Astrocyte (in vitro differentiated cells and primary cell): ENCODE data around the gene C1QTNF9. TPM values are rescaled to one million over a fixed set of nuclear protein-coding genes. Genes with fewer than 3 reads are reported as not detected.

Source experiments
- DNase-seq: peaks from one replicate; pipeline ENCODE4 v3.0.0-alpha.2; 2010; ENCODE audit warnings: low read depth
- FAIRE-seq: peaks from 2 replicates; lab custom pipeline; 2011; peaks lifted over from hg19 to GRCh38; lab: Jason Lieb, UNC
- H2AFZ ChIP-seq: 2 replicates; pipeline ENCODE4 v1.6.0; 2012; ENCODE audit warnings: low read depth, low read length, inconsistent platforms
- H3K27ac ChIP-seq: 2 replicates; pipeline ENCODE4 v1.5.1; 2011; ENCODE audit warnings: low read depth, low read length, inconsistent platforms
- H3K27me3 ChIP-seq: 2 replicates; pipeline ENCODE4 v1.6.0; 2011; ENCODE audit warnings: low read length, inconsistent platforms; ENCODE audit not compliant: insufficient read depth
- H3K36me3 ChIP-seq: 2 replicates; pipeline ENCODE4 v1.5.1; 2011; ENCODE audit warnings: low read length, inconsistent platforms; ENCODE audit not compliant: insufficient read depth
- H3K4me1 ChIP-seq: 2 replicates; pipeline ENCODE4 v1.5.1; 2011; ENCODE audit warnings: low read length, inconsistent platforms; ENCODE audit not compliant: insufficient read depth
- H3K4me2 ChIP-seq: 2 replicates; pipeline ENCODE4 v1.6.0; 2012; ENCODE audit warnings: low read length, inconsistent platforms
- H3K4me3 ChIP-seq: 2 replicates; pipeline ENCODE4 v1.5.1; 2011; ENCODE audit warnings: low read depth, mild to moderate bottlenecking, low read length, inconsistent platforms; ENCODE audit not compliant: insufficient read depth
- H3K79me2 ChIP-seq: 2 replicates; pipeline ENCODE4 v1.6.0; 2012; ENCODE audit warnings: mild to moderate bottlenecking, low read length, inconsistent platforms; ENCODE audit not compliant: insufficient read depth
- H3K9ac ChIP-seq: 2 replicates; pipeline ENCODE4 v1.6.0; 2012; ENCODE audit warnings: mild to moderate bottlenecking, low read length, inconsistent platforms
- H3K9me3 ChIP-seq: 2 replicates; pipeline ENCODE4 v1.5.1; 2012; ENCODE audit warnings: low read depth, mild to moderate bottlenecking, low read length, inconsistent platforms; ENCODE audit not compliant: insufficient read depth
- H4K20me1 ChIP-seq: 2 replicates; pipeline ENCODE4 v1.6.0; 2012; ENCODE audit warnings: low read length, inconsistent platforms; ENCODE audit not compliant: insufficient read depth
- H3K27ac Mint-ChIP-seq: one replicate; pipeline ENCODE4 v1.8.0; 2021; ENCODE audit warnings: mild to moderate bottlenecking, mixed read lengths; ENCODE audit not compliant: unreplicated experiment
- H3K27me3 Mint-ChIP-seq: one replicate; pipeline ENCODE4 v1.8.0; 2021; ENCODE audit warnings: low read depth, mixed read lengths; ENCODE audit not compliant: unreplicated experiment
- H3K36me3 Mint-ChIP-seq: one replicate; pipeline ENCODE4 v1.8.0; 2021; ENCODE audit warnings: low read depth, mixed read lengths; ENCODE audit not compliant: unreplicated experiment
- H3K4me1 Mint-ChIP-seq: one replicate; pipeline ENCODE4 v1.8.0; 2021; ENCODE audit warnings: low read depth, mixed read lengths; ENCODE audit not compliant: unreplicated experiment
- H3K4me3 Mint-ChIP-seq: one replicate; pipeline ENCODE4 v1.8.0; 2021; ENCODE audit warnings: mild to moderate bottlenecking, moderate library complexity, mixed read lengths; ENCODE audit not compliant: unreplicated experiment
- H3K9me3 Mint-ChIP-seq: one replicate; pipeline ENCODE4 v1.8.0; 2021; ENCODE audit warnings: mild to moderate bottlenecking, mixed read lengths; ENCODE audit not compliant: unreplicated experiment
- EZH2 ChIP-seq: IDR thresholded peaks from 2 replicates; pipeline ENCODE4 v1.6.1; 2012; ENCODE audit warnings: mild to moderate bottlenecking, low read length, inconsistent platforms; ENCODE audit not compliant: insufficient read depth
- total RNA-seq: library from RNA; stranded (reverse); gene quantifications from 2 replicates; pipeline ENCODE4 v1.2.1, GENCODE V29; 2021
- TF ChIP-seq, protein P1 (sequence below): IDR thresholded peaks from 2 replicates; pipeline ENCODE4 v1.5.1; 2011; ENCODE audit warnings: low read depth, mild to moderate bottlenecking, inconsistent platforms, low read length, moderate library complexity; ENCODE audit not compliant: insufficient read depth

Gene C1QTNF9
- total RNA-seq, 1 donor from 2014 or later: not detected

DNA sequence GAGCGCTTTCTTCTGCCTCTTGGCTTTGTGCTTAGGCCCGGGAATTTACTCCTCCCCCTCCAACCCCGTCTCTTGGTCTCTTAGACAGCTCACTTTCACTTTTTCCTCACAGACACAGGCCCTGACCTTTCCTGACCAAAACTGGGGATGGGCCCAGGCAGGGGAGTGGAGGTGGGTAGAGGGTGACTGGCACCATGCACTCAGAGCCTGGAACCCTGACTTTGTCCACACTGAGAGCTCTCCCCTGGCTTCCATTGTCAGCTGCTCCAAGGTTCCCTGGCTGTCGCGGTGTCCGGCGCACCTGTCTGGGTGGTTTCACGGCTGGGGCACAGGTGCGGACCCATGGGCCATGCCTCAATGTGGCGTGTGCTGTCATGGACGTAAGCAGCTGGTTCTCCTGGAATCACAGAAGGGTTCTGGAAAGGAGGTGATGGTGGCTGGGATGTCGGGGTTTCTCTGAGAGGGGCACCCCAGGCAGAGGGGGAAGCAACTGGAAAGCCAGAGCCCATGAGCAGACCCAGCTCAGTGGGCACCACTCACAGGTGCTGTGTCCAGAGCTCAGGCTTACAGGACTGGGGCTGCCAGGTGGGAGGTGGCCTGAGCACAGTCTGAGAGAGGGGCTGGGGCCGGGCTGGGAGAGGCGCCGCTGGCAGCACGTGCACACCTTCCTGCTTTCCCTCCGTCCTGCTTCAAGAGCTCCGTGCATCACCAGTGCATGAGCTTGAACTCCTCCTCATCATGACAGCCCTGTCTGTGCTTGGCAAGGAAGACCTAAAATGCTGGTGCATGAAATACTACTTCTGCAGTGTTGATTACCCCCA is 28.0 kb upstream of the C1QTNF9 start:
- H3K9ac ChIP-seq: no peak overlapping the region
- Mint-ChIP-seq H3K27me3 (no peaks in the 10 kb centered on the region), H3K4me3 (no peak overlapping the region), H3K27ac (no peak overlapping the region), H3K9me3 (no peaks in the 10 kb centered on the region), H3K4me1 (peaks cover 26% of the 10 kb centered on the region), H3K36me3 (peaks cover 12% of the 10 kb centered on the region)
- H4K20me1 ChIP-seq: no peaks in the 10 kb centered on the region
- H3K4me3 ChIP-seq: no peak overlapping the region
- no peaks in the 10 kb centered on the region for H3K9me3 ChIP-seq
- H3K36me3 ChIP-seq: no peaks in the 10 kb centered on the region
- no peak overlapping the region for H3K27ac ChIP-seq
- no peaks in the 10 kb centered on the region for H3K4me1 ChIP-seq
- H3K79me2 ChIP-seq: no peaks in the 10 kb centered on the region
- no peaks in the 10 kb centered on the region for H3K27me3 ChIP-seq
- TF ChIP-seq, protein P1, sequence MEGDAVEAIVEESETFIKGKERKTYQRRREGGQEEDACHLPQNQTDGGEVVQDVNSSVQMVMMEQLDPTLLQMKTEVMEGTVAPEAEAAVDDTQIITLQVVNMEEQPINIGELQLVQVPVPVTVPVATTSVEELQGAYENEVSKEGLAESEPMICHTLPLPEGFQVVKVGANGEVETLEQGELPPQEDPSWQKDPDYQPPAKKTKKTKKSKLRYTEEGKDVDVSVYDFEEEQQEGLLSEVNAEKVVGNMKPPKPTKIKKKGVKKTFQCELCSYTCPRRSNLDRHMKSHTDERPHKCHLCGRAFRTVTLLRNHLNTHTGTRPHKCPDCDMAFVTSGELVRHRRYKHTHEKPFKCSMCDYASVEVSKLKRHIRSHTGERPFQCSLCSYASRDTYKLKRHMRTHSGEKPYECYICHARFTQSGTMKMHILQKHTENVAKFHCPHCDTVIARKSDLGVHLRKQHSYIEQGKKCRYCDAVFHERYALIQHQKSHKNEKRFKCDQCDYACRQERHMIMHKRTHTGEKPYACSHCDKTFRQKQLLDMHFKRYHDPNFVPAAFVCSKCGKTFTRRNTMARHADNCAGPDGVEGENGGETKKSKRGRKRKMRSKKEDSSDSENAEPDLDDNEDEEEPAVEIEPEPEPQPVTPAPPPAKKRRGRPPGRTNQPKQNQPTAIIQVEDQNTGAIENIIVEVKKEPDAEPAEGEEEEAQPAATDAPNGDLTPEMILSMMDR: no peak
- TF ChIP-seq EZH2: no peak
- no peak overlapping the region for H3K4me2 ChIP-seq
- H2AFZ ChIP-seq: no peak overlapping the region
- no peak for FAIRE-seq
- DNase-seq: no peak

DNA sequence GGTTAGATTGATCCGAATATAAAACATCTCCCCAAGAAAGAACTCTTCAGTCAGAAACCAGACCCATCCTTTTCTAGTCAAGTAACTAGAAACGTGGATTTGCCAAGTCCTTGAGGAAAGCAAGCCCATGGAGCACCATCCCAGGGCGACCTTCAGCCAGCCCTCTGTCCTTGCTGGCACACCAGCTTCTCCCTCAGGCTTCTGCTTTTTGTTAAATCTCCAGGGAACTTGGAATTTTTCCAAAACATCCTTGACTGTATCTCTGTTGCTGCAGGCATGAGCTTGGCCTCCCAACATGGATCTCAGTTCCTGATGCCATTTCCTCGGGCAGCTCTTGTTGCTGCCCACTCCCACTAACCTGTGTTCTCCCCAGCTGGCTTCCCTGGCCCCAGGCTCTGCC is 27.1 kb upstream of the C1QTNF9 start:
- Histone ChIP-seq H3K4me1 (no peaks in the 10 kb centered on the region), H3K27ac (no peak overlapping the region), H3K27me3 (no peaks in the 10 kb centered on the region), H3K9ac (no peak overlapping the region), H3K79me2 (no peaks in the 10 kb centered on the region), H3K36me3 (no peaks in the 10 kb centered on the region), H4K20me1 (no peaks in the 10 kb centered on the region), H3K4me2 (no peak overlapping the region), H3K9me3 (no peaks in the 10 kb centered on the region), H3K4me3 (no peak overlapping the region), H2AFZ (no peak overlapping the region)
- peaks cover 26% of the 10 kb centered on the region for H3K4me1 Mint-ChIP-seq
- no peak overlapping the region for H3K27ac Mint-ChIP-seq
- no peaks in the 10 kb centered on the region for H3K9me3 Mint-ChIP-seq
- H3K36me3 Mint-ChIP-seq: peaks cover 12% of the 10 kb centered on the region
- no peak overlapping the region for H3K4me3 Mint-ChIP-seq
- TF ChIP-seq, protein P1: no peak
- TF ChIP-seq EZH2: no peak
- FAIRE-seq: no peak
- no peak for DNase-seq
- H3K27me3 Mint-ChIP-seq: no peaks in the 10 kb centered on the region

DNA sequence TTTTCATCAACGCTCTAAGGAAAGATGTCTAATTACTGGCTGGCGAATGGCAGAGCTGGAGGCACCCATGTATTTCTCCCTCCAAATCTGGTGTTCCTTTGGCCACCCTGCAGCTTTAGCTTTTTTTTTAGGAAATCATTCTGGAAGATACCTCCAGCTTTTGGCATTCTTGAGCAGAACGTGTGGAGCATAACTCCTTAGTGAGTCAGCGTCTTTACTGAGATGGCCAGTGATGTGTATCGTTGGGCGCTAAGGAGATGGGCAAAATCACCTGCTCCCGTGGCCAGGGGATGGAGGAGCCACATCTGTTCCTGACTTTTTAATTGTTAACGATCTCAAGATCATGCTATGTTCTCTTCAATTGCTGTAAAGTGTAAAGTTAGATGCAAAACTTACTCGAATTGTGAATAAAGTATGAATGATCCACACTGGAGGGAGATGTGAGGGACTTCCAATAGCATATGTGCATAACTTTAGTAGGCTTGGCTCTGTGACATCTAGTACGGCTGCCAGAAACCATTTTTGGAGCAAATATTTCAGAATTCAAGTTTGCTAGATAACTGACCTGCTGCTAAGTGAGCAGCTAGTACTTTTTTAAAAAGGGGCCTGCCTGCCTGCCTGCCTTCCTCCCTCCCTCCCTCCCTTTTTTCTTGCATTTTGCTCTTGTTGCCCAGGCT is 24.4 kb upstream of the C1QTNF9 start:
- Histone ChIP-seq H3K4me2 (no peak overlapping the region), H3K36me3 (no peaks in the 10 kb centered on the region), H3K9ac (no peak overlapping the region), H3K4me3 (no peak overlapping the region), H4K20me1 (no peaks in the 10 kb centered on the region), H2AFZ (no peak overlapping the region), H3K9me3 (no peaks in the 10 kb centered on the region), H3K27ac (no peak overlapping the region), H3K79me2 (no peaks in the 10 kb centered on the region), H3K27me3 (no peaks in the 10 kb centered on the region), H3K4me1 (no peaks in the 10 kb centered on the region)
- Mint-ChIP-seq H3K27me3 (no peaks in the 10 kb centered on the region), H3K36me3 (peaks cover 8% of the 10 kb centered on the region), H3K9me3 (no peaks in the 10 kb centered on the region), H3K4me3 (no peak overlapping the region), H3K4me1 (peaks cover 17% of the 10 kb centered on the region), H3K27ac (no peak overlapping the region)
- DNase-seq (no peak), FAIRE-seq (no peak)
- no peak for TF ChIP-seq EZH2
- TF ChIP-seq, protein P1: no peak
